Fibroblast of the aortic adventitia (primary cell): ENCODE measurements around the gene DLGAP4. TPM values are rescaled to one million over a fixed set of nuclear protein-coding genes. Genes with fewer than 3 reads are reported as not detected.

ENCODE experiments used
- DNase-seq: peaks from one replicate; pipeline ENCODE4 v3.0.0-alpha.2; 2010; ENCODE audit warnings: low read depth
- H3K4me3 ChIP-seq: 2 replicates; pipeline ENCODE4 v1.5.1; 2011; ENCODE audit warnings: low read depth, mild to moderate bottlenecking, control low read depth, low read length, moderate library complexity
- total RNA-seq: library from RNA; depleted of rRNA; stranded (reverse); fragments of >200 nt; gene quantifications from 2 replicates; pipeline ENCODE4 v1.2.3, GENCODE V29; 2012; ENCODE audit warnings: low replicate concordance
- TF ChIP-seq, protein P1 (sequence below): IDR thresholded peaks from 2 replicates; pipeline ENCODE4 v1.5.1; 2011; ENCODE audit warnings: mild to moderate bottlenecking, low read length, control low read depth, inconsistent platforms; ENCODE audit not compliant: insufficient read depth

Gene DLGAP4
- total RNA-seq, 1 donor, result 19.5 TPM

DNA sequence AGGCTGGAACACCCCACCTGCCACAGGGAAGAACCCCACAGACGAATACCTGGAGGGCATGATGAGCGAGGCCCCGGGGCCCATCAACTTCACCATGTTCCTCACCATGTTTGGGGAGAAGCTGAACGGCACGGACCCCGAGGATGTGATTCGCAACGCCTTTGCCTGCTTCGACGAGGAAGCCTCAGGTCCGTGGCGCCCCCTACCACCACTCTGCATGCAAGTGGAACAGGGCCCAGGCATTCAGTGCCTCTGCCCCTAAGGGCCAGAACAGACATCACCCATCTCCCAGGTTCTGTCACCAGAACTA lies 241.8 kb downstream of the DLGAP4 start:
- no peak for DNase-seq
- TF ChIP-seq, protein P1, sequence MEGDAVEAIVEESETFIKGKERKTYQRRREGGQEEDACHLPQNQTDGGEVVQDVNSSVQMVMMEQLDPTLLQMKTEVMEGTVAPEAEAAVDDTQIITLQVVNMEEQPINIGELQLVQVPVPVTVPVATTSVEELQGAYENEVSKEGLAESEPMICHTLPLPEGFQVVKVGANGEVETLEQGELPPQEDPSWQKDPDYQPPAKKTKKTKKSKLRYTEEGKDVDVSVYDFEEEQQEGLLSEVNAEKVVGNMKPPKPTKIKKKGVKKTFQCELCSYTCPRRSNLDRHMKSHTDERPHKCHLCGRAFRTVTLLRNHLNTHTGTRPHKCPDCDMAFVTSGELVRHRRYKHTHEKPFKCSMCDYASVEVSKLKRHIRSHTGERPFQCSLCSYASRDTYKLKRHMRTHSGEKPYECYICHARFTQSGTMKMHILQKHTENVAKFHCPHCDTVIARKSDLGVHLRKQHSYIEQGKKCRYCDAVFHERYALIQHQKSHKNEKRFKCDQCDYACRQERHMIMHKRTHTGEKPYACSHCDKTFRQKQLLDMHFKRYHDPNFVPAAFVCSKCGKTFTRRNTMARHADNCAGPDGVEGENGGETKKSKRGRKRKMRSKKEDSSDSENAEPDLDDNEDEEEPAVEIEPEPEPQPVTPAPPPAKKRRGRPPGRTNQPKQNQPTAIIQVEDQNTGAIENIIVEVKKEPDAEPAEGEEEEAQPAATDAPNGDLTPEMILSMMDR, result peak; percentile 9
- no peak overlapping the region for H3K4me3 ChIP-seq

DNA sequence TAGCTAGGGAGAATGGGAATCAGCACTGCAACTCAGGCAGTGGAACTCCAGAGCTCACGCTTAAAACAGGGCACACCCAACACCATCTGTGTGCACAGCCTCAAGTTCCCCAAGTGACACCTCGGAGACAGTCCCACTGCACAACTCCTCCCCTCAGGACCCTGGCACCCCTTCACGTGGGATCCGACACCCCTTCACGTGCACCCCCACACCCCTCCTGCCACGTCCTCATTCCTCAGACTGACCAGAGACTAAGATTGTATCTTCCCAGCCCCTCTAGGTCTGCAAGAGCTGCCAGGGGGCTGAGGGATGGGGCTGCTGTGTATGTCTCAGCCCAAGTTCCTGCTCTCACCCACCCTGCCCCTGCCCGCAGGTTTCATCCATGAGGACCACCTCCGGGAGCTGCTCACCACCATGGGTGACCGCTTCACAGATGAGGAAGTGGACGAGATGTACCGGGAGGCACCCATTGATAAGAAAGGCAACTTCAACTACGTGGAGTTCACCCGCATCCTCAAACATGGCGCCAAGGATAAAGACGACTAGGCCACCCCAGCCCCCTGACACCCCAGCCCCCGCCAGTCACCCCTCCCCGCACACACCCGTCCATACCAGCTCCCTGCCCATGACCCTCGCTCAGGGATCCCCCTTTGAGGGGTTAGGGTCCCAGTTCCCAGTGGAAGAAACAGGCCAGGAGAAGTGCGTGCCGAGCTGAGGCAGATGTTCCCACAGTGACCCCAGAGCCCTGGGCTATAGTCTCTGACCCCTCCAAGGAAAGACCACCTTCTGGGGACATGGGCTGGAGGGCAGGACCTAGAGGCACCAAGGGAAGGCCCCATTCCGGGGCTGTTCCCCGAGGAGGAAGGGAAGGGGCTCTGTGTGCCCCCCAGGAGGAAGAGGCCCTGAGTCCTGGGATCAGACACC lies 242.8 kb downstream of the DLGAP4 start:
- TF ChIP-seq, protein P1, result no peak
- no peak for DNase-seq
- no peak overlapping the region for H3K4me3 ChIP-seq

- TF ChIP-seq, protein P1, result no peak
- H3K4me3 ChIP-seq, result no peak overlapping the region
- no peak for DNase-seq
These were observed 243.4 kb downstream of the DLGAP4 start for GRCh38 chr20:36549628-36549941.

GRCh38 chr20:36549942-36550789 lies 244.0 kb downstream of the DLGAP4 start:
- no peak for DNase-seq
- H3K4me3 ChIP-seq, result no peak overlapping the region
- TF ChIP-seq, protein P1, result no peak

GRCh38 chr20:36550790-36551299 lies 244.7 kb downstream of the DLGAP4 start:
- DNase-seq, result no peak
- H3K4me3 ChIP-seq, result no peak overlapping the region
- TF ChIP-seq, protein P1, result no peak

DNA sequence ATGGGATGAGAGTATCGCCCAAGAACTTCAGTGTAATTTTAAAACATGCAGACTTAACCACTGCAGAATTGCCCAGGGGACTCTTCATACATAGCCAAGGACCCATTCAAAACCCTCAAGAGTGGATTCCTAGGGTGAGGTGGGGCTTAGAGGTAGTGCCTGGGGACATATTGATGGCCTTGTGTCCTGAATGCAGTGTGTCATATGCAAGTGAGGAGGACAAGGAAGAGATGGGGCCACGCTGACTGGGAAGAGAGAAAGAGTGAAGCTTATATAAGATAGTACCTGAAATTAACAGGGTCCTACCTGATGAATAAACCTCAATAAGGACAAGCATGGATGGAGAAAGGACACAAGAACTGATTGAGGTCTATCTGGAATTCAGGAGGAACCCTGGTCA lies 249.1 kb downstream of the DLGAP4 start:
- TF ChIP-seq, protein P1, result no peak
- H3K4me3 ChIP-seq, result no peak overlapping the region
- DNase-seq, result no peak
